HG03432 (cell line): Measurements from ENCODE around the gene GJA4.
"Not testable (repeated sequence)": the region's sequence is repeated elsewhere in the genome, so short reads cannot be mapped to it uniquely, and the experiment has no call there.

Source experiments
- ATAC-seq: cut with Tn5 transposase; IDR thresholded peaks from one replicate; pipeline ENCODE4 v1.9.1; 2021; ENCODE audit warnings: mild to moderate bottlenecking, moderate library complexity; ENCODE audit not compliant: unreplicated experiment

Gene GJA4

DNA sequence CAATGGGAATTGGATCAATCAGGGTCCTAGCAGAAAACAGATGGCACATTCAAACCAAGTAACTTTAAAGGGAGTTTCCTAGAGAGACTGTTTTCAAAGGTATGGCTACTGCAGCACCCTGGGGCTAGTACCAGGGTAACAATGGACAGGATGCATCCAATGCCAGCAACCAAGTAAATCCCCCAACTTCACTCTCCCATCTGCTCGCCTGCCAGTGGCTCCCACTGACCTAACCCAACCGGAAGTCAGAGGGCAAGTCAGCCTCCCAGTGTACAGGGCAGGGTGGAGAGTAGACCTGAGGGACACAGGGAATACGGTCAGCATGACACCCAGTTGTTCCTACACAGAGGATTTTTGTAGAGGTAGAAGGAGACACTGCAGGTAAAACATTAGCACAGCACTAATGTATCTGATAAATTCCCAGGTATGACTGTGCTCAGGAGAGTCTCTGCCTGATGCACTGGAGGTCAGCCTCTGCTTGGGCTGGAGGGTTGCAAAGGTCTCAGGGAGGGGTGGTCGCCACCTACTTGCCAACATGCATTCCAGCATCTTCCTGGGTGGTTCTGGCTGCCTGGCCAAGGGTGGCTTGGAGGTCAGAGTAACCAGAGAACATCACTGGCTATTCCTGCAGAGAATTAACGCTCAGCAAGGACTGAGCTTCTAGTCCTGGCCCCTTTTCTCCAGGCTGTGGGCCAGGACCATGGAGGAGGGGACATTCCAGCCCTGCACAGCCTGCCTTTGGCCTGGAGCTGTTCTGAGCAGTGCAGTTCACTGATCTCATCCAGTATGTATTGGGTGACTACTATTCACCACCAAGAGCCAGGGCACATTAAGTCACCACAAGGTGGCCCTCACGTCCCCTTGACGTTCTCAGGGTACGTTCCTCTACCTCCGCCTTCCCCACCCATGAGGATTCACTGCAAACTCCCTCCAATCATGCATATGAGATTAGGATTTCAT is 5.1 kb upstream of the GJA4 start:
- no peak for ATAC-seq

DNA sequence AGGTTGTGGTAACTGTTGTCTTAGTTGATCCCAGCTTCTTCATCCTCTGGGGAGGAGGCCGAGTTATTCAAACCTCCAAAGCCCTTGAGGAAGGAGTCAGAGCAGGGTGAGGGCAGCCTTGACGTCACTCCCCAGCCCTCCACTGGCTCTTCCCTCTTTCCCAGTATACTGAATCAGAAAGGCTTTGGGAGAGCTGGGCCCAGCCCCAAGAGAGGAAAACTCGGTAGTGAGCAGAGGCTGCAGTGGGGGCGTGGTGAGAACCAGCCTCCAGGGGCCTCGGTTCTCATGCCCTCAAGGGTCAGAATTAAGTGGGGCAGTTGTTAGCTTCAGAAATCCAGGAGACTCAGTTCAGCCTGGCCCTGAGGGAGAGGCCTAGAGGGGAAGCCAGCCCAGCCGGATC is 1.8 kb upstream of the GJA4 start:
- no peak for ATAC-seq

DNA sequence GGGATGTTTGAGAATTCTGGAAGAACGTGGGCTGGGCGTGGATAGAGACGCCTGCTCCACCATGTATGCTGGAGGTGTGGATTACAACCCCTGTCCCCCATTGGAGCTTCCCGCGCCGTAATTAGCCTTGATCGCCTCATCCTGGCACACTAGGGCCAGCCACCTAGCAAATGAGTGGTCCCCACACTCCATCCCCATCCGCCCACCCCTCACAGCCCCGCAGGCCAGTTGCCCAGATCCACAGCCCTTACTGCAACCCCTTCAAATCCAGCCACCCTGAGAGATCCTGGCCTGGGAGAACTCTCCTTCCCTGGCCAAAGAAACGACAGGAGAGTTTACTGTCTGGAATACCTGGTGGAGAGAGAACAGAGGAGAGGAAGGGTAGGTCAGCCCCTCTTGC is 375 bp upstream of the GJA4 start:
- ATAC-seq, result no peak

DNA sequence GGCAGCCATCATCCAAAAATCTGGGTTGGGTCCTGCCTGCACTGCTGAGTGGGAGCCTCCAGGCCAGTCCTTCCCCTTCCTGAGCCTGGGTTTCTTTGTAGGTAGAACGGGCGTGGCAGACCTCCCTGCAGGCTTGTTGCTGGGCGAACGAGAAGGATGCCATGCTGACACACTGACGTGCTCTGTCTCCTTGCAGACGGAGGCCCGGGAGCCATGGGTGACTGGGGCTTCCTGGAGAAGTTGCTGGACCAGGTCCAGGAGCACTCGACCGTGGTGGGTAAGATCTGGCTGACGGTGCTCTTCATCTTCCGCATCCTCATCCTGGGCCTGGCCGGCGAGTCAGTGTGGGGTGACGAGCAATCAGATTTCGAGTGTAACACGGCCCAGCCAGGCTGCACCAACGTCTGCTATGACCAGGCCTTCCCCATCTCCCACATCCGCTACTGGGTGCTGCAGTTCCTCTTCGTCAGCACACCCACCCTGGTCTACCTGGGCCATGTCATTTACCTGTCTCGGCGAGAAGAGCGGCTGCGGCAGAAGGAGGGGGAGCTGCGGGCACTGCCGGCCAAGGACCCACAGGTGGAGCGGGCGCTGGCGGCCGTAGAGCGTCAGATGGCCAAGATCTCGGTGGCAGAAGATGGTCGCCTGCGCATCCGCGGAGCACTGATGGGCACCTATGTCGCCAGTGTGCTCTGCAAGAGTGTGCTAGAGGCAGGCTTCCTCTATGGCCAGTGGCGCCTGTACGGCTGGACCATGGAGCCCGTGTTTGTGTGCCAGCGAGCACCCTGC is 1.4 kb downstream of the GJA4 start:
- ATAC-seq, result no peak

DNA sequence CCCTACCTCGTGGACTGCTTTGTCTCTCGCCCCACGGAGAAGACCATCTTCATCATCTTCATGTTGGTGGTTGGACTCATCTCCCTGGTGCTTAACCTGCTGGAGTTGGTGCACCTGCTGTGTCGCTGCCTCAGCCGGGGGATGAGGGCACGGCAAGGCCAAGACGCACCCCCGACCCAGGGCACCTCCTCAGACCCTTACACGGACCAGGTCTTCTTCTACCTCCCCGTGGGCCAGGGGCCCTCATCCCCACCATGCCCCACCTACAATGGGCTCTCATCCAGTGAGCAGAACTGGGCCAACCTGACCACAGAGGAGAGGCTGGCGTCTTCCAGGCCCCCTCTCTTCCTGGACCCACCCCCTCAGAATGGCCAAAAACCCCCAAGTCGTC is 2.0 kb downstream of the GJA4 start:
- no peak for ATAC-seq

DNA sequence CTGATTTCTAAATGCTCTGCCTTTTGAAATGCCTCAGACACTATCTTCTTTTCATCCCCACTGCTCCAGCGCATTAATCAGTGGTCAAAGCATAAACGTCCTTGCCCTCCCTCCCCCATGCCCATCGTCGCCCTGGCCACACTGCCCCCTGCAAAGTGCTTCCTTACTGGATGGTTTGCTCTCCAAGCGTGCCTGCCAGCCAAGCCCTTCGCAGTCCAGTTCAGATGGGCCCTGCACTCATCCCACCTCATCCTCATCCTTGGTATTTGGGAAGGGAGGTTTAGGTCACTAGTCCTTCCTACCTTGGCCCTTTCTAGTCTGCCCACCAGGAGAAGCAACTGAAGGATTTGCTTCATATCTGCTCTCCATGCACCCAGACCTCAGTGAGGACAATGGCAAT is 3.1 kb downstream of the GJA4 start:
- no peak for ATAC-seq

DNA sequence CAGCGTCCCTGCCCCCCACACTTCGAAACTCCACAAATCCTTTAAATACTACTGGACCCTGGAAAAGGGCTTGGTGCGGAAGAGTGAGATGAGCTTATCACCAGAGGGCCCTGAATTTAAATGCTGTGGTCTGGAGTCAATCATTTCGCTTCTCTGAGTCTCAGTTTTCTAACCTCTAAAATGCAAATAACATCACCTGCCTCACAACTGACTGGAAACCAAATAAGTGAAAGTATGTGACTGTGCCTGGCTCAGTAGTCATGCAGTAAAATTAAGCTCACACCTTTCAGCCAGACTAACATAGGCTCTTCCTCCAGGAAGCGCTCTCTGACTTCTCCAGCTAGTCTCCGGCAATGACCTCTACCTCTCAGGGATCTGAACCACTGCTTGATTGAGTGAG is 4.2 kb downstream of the GJA4 start:
- ATAC-seq, result peak; percentile 69

DNA sequence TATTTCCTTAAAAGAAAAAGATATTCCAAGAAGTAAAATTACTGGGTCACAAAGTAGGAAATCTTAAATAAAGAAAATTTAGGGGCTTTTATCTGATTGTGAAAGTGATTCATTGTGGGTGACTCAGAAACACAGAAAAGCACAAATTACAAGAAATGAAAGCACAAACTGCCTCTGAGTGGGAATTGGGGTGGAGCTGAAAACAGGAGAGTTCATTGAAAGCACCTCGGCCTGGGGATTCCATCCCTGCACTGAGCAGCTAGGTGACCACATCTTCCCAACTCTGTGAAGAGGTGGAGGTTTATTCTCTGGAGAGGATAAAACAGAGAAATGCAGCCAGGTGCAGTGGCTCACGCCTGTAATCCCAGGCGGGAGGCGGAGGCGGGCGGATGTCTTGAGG is 7.4 kb downstream of the GJA4 start:
- no peak for ATAC-seq

DNA sequence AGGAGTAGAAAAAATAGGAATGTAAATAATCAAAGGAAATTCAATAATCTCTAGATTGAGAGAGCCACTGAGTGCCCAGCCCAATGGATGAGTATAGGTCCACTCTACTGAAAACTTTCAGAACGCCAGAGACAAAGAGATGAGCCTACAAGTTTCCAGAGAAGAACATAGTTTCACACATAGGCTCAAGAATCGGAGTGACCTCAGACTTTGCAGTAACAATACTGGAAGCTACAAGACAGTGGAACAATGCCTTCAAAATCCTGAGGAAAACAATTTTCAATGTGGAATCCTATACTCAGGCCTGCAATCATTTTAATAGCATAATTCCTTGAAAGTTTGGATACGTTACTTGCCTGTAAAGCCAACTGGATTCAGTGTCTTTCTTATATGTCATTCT is 11.0 kb downstream of the GJA4 start:
- ATAC-seq, result no peak

DNA sequence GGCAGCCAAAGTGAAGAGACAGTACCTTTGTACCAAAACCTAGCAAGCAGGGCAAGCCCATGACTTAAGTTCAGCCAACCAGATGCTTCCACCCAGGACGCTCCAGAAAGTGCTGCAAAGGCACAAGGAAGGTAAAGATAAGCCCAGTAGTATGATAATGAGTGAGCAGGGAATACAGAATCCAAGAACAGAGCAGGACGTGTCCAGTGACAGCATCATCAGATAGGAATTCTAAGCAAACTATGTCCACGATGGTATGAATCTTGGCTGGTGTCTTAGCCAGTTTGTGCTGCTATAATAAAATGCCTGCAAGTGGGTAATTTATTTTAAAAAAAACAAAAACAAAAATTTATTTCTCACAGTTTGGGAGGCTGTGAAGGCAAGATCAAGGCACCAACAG is 13.6 kb downstream of the GJA4 start:
- no peak for ATAC-seq

DNA sequence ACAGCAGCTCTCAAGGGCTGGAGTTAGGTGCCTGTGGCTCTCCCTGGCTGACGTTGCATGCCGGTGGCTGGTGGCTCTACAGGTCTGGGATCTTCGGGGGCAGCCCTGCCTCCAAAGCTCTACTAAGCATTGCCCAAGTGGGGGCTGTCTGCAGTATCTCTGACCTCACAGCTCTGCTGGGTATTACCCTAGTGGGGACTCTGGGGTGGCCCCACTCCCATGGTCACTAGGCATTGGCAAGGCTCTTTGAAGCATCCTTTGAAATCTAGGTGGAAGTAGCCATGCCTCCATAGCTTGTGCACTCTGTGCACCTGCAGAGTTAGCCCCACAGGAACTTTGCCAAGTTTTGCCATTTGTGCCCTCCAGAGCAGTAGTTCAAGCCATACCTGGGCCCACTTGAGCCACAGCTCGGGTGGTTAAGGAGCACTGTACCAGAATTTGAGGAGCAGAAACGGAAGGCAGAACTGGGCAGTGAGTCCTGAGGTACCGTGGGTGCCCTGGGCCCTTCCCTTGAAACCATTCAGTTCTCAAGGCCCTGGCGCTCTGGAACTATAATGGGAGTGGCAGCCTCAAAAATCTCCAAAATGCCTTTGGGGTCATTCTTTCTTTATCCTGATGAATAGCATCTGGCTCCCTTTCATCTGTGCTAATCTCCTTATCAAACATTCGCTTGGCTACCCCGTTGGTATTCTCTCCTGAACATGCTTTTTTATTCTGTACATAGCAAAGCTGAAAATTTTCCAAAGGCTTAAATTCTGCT is 15.4 kb downstream of the GJA4 start:
- ATAC-seq, result no peak

DNA sequence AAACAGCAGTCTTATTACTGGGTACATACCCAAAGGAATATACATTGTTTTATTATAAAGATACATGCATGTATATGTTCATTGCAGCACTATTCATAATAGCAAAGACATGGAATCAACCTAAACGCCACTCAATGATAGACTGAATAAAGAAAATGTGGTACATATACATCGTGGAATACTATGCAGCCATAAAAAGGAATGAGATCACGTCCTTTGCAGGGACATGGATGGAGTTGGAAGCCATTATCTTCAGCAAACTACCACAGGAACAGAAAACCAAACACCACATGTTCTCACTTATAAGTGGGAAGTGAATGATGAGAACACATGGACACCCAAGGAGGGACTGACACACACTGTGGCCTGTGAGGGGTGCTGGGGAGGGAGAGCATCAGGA is 18.0 kb downstream of the GJA4 start:
- ATAC-seq, result not testable (repeated sequence)

DNA sequence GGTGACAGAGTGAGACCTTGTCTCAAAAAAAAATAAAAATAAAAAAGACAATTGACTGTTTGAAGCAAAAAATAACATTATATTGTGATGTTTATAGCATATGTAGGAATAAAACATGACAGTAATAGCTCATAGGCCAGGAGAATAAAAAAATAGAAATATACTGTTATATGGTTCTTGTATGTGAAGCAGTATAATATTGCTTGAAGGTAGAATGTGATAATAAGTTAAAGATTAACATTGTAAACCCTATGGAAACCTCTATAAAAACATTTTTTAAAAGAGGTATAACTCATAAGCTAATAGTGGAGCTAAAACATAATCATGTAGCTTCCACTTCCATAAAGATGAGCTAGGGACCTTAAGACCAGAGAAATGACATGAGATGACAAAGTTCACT is 23.5 kb downstream of the GJA4 start:
- no peak for ATAC-seq

DNA sequence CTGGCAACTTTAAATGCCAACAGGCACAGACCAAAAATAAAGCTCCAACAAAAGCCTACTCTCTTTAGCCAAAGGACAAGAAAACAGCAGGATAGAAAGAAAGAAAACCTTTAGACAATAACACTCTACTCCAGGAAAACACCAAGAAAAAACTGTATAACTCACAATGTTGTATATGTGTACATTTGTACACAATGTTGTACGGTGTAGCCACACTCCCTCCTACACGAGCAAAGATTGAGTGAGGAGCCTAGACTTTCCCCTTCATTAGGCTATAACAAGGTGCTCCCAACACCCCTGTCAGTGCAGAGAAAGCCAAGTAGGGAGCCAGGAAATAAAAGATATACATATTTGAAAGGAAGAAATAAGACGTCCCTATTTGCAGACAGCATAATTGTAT is 24.0 kb downstream of the GJA4 start:
- ATAC-seq, result no peak

DNA sequence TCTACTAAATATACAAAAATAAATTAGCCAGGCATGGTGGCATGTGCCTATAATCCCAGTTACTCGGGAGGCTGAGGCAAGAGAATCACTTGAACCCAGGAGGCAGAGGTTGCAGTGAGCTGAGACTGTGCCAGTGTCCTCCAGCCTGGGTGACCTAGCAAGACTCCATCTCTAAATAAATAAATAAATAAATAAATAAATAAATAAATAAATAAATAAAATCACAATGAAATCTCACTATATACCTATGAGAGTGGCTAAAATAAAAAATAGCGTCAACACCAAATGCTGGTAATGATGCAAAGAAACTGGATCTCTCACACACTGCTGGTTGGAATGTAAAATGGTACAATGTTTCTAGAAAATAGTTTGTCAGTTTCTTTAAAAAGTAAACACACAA is 26.1 kb downstream of the GJA4 start:
- ATAC-seq, result not testable (repeated sequence)

DNA sequence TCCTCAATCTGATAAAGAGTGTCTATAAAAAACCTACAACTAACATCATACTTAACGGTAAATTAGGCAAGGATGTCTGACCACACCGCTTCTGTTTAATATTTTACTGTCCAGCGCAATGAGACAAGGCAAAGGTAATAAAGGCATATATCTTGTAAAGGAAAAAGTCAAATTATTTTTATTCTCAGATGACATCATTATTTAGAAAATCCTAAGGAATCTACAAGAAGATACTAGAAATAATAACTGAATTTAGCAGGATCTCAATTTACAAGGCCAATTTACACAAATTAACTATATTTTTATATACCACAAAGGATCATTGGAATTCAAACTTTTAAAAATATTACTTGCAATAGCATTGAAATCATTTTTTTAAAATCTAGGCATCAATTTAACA is 29.4 kb downstream of the GJA4 start:
- no peak for ATAC-seq

DNA sequence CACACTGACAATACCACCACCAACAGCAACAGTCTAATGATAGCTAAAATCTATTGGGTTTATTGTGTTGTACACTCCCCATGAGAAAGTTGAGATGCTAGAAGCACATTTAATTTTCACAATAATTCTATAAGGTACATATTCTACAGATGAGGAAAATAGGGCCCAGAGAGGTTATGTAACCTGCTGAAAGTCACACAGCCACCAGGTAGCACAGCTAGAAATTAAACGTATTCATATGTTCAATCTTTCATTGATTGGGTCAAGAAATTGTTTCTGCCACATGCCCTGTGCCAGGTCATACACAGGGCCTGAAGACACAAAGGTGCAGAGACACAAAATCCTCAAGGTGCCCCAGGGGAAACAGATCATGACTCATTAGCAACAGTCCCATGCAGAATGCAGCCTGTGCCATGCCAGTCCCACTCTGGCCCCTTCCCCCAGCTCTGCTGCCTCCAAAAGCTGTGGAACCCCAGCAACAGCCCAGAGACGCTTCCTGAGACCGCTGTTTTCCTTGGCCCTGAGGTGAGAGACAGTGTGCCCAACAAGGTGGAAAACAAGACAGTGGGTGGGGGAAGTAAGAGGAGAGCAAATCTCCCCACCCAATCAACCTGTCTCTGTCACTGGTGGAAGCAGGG is 32.1 kb downstream of the GJA4 start:
- no peak for ATAC-seq

DNA sequence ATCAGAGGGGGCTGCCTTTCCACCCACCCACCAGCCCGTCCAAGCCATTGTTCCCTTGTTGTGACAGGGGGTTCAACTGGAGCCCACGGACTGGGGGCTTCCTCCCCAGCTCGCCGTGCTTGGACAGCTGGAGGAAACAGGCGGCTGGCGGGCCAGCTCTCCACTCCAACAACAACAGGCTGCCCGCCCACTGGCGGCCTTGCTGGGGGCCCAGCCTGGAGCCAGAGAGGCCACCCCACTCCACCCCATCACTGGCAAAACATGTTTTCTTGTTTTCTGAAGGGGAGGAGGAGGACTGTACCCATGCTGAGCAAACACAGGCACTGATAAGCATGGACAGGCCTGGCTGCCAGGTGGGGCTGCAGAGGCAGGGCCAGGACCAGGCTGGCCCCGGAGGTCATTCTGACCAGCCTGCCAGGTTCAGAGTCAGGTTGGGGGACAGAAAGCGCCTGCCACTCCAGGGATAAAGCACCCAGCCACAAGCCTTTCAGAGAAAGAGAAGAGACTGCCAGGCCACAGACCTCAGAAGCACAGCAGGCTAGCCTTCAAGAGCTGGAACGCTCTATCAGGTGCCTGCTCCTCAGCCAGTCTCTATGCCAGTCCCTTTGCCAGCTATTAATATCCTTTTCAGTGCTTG is 32.8 kb downstream of the GJA4 start:
- ATAC-seq, result no peak

DNA sequence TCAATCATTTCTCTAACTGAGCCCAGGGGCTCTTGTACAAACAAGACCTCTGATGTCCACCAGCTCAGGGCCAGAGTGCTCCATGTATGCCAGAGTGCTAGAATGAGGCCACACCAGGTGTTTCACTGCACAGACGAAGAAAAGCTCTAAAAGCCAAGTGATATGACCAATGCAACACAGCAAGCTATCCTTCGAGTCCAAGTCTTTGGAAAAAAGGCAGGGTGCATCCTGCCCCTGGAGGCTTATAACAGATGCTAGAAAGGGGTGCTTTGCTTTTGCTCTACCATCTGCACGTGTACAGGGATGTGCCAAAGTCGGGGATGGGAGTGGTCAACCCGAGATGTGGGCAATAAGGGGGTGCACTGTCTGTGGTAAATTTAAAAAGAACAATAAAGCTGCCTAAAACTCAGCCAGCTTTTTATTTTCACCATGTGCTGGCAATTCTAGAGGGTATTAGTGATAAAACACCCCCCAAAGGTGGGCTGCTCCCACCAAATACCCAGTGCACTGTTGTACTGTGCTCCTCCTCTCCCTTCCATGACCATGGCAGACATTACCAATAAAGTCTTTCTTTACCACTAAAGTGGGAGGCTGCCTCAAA is 34.6 kb downstream of the GJA4 start:
- ATAC-seq, result no peak

DNA sequence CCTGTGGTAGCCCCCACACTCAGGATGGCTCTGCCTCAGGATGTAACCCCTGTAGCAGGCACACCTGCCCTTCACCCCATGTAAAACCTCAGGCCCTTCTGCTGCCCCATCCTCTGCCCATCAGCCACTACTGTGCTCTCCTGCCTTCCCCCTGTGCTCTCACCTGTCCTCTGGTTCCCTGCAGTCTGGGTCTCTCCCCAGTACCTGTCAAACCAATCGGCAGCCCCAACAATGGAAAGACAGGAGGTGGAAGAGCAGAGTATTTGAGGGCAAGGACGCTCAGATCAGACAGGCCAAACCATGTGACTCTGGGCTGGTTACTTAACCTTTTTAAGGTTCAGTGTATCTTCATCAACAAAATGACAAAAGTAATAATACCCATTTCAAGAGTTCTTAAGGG is 35.8 kb downstream of the GJA4 start:
- no peak for ATAC-seq
